GM23338 (cell line): ENCODE results near the gene GBE1. TPM values are rescaled to one million over a fixed set of nuclear protein-coding genes. Genes with fewer than 3 reads are reported as not detected.

ENCODE experiments used
- ATAC-seq: fragments of 200-7000 bp; cut with Tn5 transposase; 3 replicates; pipeline ENCODE4 v1.9.1; 2020
- DNase-seq: peaks from one replicate; pipeline ENCODE4 v3.0.0-alpha.2; 2015; ENCODE audit warnings: low spot score
- H2AFZ ChIP-seq: fragments of 200-600 bp; sonication (generic); 2 replicates; pipeline ENCODE4 v1.8.0; 2016; ENCODE audit warnings: antibody characterized with exemption, mild to moderate bottlenecking, moderate library complexity
- H3F3A ChIP-seq: fragments of 200-600 bp; sonication (generic); replicated peaks from 2 replicates; pipeline ENCODE4 v1.8.0; 2017; ENCODE audit warnings: antibody characterized with exemption, mixed run types, low read depth
- H3K27ac ChIP-seq: fragments of 200-600 bp; sonication (generic); 2 replicates; pipeline ENCODE4 v1.6.1; 2016; ENCODE audit warnings: low read depth
- H3K27me3 ChIP-seq: fragments of 200-600 bp; sonication (generic); 2 replicates; pipeline ENCODE4 v1.8.0; 2016; ENCODE audit warnings: mild to moderate bottlenecking, mixed run types, moderate library complexity; ENCODE audit not compliant: insufficient read depth
- H3K36me3 ChIP-seq: fragments of 200-600 bp; sonication (generic); 2 replicates; pipeline ENCODE4 v1.8.0; 2016; ENCODE audit warnings: mild to moderate bottlenecking; ENCODE audit not compliant: insufficient read depth
- H3K4me1 ChIP-seq: fragments of 200-600 bp; sonication (generic); 2 replicates; pipeline ENCODE4 v1.8.0; 2016; ENCODE audit warnings: mild to moderate bottlenecking, moderate library complexity; ENCODE audit not compliant: insufficient read depth
- H3K4me2 ChIP-seq: fragments of 200-600 bp; sonication (generic); 2 replicates; pipeline ENCODE4 v1.7.1; 2017; ENCODE audit warnings: mixed run types
- H3K4me3 ChIP-seq: fragments of 200-600 bp; sonication (generic); 2 replicates; pipeline ENCODE4 v1.6.1; 2016; ENCODE audit warnings: mixed run types
- H3K79me2 ChIP-seq: fragments of 200-600 bp; sonication (generic); replicated peaks from 2 replicates; pipeline ENCODE4 v1.8.0; 2017; ENCODE audit warnings: mild to moderate bottlenecking; ENCODE audit not compliant: insufficient read depth
- H3K9me2 ChIP-seq: fragments of 200-600 bp; sonication (generic); 2 replicates; pipeline ENCODE4 v1.8.0; 2017; ENCODE audit not compliant: insufficient read depth
- H4K20me1 ChIP-seq: fragments of 200-600 bp; sonication (generic); replicated peaks from 2 replicates; pipeline ENCODE4 v1.8.0; 2017; ENCODE audit warnings: mild to moderate bottlenecking; ENCODE audit not compliant: insufficient read depth
- H3K27ac Mint-ChIP-seq: 2 replicates; pipeline ENCODE4 v1.8.0; 2020; ENCODE audit warnings: inconsistent platforms, mild to moderate bottlenecking, moderate library complexity, mixed read lengths
- H3K27me3 Mint-ChIP-seq: 3 replicates; pipeline ENCODE4 v1.8.0; 2022; ENCODE audit warnings: low read depth, mild to moderate bottlenecking, moderate library complexity, mixed read lengths, inconsistent platforms; ENCODE audit not compliant: insufficient read depth, poor library complexity
- H3K36me3 Mint-ChIP-seq: 3 replicates; pipeline ENCODE4 v1.8.0; 2021; ENCODE audit warnings: low read depth, mild to moderate bottlenecking, inconsistent platforms, moderate library complexity, mixed read lengths
- H3K4me1 Mint-ChIP-seq: 3 replicates; pipeline ENCODE4 v1.8.0; 2020; ENCODE audit warnings: mild to moderate bottlenecking, inconsistent platforms, mixed read lengths
- H3K4me3 Mint-ChIP-seq: 3 replicates; pipeline ENCODE4 v1.8.0; 2021; ENCODE audit warnings: moderate library complexity, mild to moderate bottlenecking, inconsistent platforms, mixed read lengths
- H3K9me3 Mint-ChIP-seq: 3 replicates; pipeline ENCODE4 v1.8.0; 2020; ENCODE audit warnings: moderate library complexity, mild to moderate bottlenecking, inconsistent platforms, mixed read lengths
- ETS1 ChIP-seq: IDR thresholded peaks from 2 replicates; pipeline ENCODE4 v1.6.1; 2016; ENCODE audit warnings: antibody characterized with exemption
- JUNB ChIP-seq: IDR thresholded peaks from one replicate; pipeline ENCODE4 v1.6.1; 2016; ENCODE audit warnings: antibody characterized with exemption; ENCODE audit not compliant: unreplicated experiment
- POLR2AphosphoS5 ChIP-seq: IDR thresholded peaks from 2 replicates; pipeline ENCODE4 v1.6.1; 2016; ENCODE audit warnings: antibody characterized with exemption, low read depth
- STAT1 ChIP-seq: IDR thresholded peaks from one replicate; pipeline ENCODE4 v1.6.1; 2016; ENCODE audit warnings: antibody characterized with exemption; ENCODE audit not compliant: unreplicated experiment
- ZNF114 ChIP-seq: fragments of 250-450 bp; sonication (Bioruptor Pico); IDR thresholded peaks from 2 replicates; pipeline ENCODE4 v1.5.0; 2020; ENCODE audit warnings: mild to moderate bottlenecking, moderate library complexity
- ZNF331 ChIP-seq: fragments of 250-450 bp; sonication (Bioruptor Pico); IDR thresholded peaks from 2 replicates; pipeline ENCODE4 v1.5.0; 2020; ENCODE audit warnings: low read depth, mild to moderate bottlenecking, moderate library complexity
- polyA plus RNA-seq: library from polyadenylated mRNA; unstranded; fragments of >200 nt; fragmentation: Nextera tagmentation; extraction: Ambion mirVana; gene quantifications from 2 replicates; pipeline ENCODE4 v1.2.1, GENCODE V29; 2016
- total RNA-seq: library from RNA; depleted of rRNA; stranded (reverse); fragments of >200 nt; shearing (Covaris generic); gene quantifications from 2 replicates; pipeline ENCODE4 v1.2.3, GENCODE V29; 2014
- TF ChIP-seq, protein P1 (sequence below), 2 experiments: fragments of 200-600 bp in 1 of 2; sonication (generic) in 1 of 2; conservative IDR thresholded peaks; 2 replicates each; pipeline versions ENCODE4 v1.5.1 to v1.6.1; 2016 to 2017; ENCODE audit warnings: antibody characterized with exemption in 2 of 2, low read depth in 2 of 2, mild to moderate bottlenecking in 2 of 2, moderate library complexity in 1 of 2
- TF ChIP-seq, protein P2 (sequence below): IDR thresholded peaks from one replicate; pipeline ENCODE4 v1.6.1; 2018; ENCODE audit warnings: antibody characterized with exemption; ENCODE audit not compliant: unreplicated experiment
- TF ChIP-seq, protein P3 (sequence below): fragments of 250-450 bp; sonication (Bioruptor Pico); IDR thresholded peaks from 2 replicates; pipeline ENCODE4 v1.5.0; 2020; ENCODE audit warnings: mild to moderate bottlenecking, moderate library complexity

Gene GBE1
- total and polyA plus RNA-seq, 2 experiments from 2014 or later, result 6.4 to 12.2 TPM

DNA sequence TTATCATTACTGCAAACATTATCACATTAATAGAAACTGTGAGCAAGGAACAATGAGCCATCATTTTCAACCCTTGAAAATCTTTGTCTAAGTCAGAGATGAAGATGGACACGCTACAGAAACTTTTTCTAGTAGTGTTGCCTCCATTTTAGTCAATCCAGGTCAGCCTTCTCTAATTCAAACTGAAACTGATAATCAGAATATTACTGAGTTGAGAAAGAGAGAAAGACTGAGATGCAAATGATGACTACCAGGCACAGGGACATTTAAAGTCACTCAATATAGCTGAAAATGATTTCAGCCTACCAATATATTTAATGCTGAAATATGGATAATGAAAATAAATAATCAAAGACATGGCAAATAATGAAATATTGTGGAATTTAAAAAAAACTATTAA, 261.4 kb downstream of the GBE1 start:
- Mint-ChIP-seq H3K27ac (no peak overlapping the region), H3K4me3 (no peak overlapping the region), H3K36me3 (no peaks in the 10 kb centered on the region), H3K9me3 (no peaks in the 10 kb centered on the region; the same call in 2 of the 3 replicates), H3K4me1 (no peaks in the 10 kb centered on the region), H3K27me3 (no peaks in the 10 kb centered on the region)
- no peaks in the 10 kb centered on the region for H3K27me3 ChIP-seq
- no peak overlapping the region for H2AFZ ChIP-seq
- no peaks in the 10 kb centered on the region for H3F3A ChIP-seq
- H3K9me2 ChIP-seq, result no peaks in the 10 kb centered on the region
- no peaks in the 10 kb centered on the region for H4K20me1 ChIP-seq
- H3K4me1 ChIP-seq, result no peaks in the 10 kb centered on the region
- H3K36me3 ChIP-seq, result no peaks in the 10 kb centered on the region
- H3K4me3 ChIP-seq, result no peak overlapping the region
- TF ChIP-seq ZNF331 (CRISPR knock-in tag) (no peak), ZNF114 (CRISPR knock-in tag) (no peak), JUNB (no peak), STAT1 (no peak)
- TF ChIP-seq, protein P1, sequence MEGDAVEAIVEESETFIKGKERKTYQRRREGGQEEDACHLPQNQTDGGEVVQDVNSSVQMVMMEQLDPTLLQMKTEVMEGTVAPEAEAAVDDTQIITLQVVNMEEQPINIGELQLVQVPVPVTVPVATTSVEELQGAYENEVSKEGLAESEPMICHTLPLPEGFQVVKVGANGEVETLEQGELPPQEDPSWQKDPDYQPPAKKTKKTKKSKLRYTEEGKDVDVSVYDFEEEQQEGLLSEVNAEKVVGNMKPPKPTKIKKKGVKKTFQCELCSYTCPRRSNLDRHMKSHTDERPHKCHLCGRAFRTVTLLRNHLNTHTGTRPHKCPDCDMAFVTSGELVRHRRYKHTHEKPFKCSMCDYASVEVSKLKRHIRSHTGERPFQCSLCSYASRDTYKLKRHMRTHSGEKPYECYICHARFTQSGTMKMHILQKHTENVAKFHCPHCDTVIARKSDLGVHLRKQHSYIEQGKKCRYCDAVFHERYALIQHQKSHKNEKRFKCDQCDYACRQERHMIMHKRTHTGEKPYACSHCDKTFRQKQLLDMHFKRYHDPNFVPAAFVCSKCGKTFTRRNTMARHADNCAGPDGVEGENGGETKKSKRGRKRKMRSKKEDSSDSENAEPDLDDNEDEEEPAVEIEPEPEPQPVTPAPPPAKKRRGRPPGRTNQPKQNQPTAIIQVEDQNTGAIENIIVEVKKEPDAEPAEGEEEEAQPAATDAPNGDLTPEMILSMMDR (conservative IDR thresholded peaks at IDR 0.05; ENCODE audit: low read depth in 2 of 2), result no peak
- H3K4me2 ChIP-seq, result no peak overlapping the region
- H3K27ac ChIP-seq, result no peak overlapping the region
- no peak for ATAC-seq
- no peaks in the 10 kb centered on the region for H3K79me2 ChIP-seq
- no peak for DNase-seq

DNA sequence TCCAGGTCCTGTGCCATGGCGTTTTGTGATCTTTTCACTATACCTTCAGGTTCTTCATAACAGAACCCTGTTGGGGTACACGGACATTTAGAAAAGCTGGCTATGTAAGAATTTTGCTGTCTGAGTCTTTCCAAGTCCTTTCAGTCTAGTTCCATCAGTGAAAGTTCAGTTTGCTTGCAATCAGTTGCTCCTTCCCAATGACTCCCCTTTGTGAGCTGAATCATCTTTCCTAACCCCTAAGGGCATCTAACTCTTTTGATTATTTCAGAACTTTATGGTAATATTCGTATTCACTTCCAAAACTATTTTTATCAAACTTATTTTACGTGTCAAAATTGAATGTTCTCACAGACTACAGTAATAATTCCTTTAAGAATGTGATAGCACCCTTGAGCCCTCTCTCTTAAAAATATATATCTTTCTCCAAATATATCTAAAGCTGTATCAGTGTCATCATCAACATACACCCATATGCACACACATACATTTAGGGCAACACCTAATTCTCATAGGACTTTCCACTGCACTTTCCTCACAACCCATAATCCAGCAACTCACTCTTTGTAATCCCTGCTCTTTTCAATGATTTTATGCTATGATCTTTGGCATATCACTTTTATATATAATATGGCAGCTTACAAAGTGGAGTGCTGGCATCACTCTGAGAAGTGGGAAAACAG, 263.7 kb downstream of the GBE1 start:
- H3K27ac ChIP-seq, result no peak overlapping the region
- no peaks in the 10 kb centered on the region for H3K36me3 Mint-ChIP-seq
- H3K4me1 Mint-ChIP-seq, result no peaks in the 10 kb centered on the region
- TF ChIP-seq ETS1, result no peak
- TF ChIP-seq POLR2AphosphoS5, result no peak
- no peak for TF ChIP-seq ZNF331 (CRISPR knock-in tag)
- TF ChIP-seq, protein P2, sequence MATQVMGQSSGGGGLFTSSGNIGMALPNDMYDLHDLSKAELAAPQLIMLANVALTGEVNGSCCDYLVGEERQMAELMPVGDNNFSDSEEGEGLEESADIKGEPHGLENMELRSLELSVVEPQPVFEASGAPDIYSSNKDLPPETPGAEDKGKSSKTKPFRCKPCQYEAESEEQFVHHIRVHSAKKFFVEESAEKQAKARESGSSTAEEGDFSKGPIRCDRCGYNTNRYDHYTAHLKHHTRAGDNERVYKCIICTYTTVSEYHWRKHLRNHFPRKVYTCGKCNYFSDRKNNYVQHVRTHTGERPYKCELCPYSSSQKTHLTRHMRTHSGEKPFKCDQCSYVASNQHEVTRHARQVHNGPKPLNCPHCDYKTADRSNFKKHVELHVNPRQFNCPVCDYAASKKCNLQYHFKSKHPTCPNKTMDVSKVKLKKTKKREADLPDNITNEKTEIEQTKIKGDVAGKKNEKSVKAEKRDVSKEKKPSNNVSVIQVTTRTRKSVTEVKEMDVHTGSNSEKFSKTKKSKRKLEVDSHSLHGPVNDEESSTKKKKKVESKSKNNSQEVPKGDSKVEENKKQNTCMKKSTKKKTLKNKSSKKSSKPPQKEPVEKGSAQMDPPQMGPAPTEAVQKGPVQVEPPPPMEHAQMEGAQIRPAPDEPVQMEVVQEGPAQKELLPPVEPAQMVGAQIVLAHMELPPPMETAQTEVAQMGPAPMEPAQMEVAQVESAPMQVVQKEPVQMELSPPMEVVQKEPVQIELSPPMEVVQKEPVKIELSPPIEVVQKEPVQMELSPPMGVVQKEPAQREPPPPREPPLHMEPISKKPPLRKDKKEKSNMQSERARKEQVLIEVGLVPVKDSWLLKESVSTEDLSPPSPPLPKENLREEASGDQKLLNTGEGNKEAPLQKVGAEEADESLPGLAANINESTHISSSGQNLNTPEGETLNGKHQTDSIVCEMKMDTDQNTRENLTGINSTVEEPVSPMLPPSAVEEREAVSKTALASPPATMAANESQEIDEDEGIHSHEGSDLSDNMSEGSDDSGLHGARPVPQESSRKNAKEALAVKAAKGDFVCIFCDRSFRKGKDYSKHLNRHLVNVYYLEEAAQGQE, result no peak
- TF ChIP-seq STAT1, result no peak
- TF ChIP-seq, protein P3, sequence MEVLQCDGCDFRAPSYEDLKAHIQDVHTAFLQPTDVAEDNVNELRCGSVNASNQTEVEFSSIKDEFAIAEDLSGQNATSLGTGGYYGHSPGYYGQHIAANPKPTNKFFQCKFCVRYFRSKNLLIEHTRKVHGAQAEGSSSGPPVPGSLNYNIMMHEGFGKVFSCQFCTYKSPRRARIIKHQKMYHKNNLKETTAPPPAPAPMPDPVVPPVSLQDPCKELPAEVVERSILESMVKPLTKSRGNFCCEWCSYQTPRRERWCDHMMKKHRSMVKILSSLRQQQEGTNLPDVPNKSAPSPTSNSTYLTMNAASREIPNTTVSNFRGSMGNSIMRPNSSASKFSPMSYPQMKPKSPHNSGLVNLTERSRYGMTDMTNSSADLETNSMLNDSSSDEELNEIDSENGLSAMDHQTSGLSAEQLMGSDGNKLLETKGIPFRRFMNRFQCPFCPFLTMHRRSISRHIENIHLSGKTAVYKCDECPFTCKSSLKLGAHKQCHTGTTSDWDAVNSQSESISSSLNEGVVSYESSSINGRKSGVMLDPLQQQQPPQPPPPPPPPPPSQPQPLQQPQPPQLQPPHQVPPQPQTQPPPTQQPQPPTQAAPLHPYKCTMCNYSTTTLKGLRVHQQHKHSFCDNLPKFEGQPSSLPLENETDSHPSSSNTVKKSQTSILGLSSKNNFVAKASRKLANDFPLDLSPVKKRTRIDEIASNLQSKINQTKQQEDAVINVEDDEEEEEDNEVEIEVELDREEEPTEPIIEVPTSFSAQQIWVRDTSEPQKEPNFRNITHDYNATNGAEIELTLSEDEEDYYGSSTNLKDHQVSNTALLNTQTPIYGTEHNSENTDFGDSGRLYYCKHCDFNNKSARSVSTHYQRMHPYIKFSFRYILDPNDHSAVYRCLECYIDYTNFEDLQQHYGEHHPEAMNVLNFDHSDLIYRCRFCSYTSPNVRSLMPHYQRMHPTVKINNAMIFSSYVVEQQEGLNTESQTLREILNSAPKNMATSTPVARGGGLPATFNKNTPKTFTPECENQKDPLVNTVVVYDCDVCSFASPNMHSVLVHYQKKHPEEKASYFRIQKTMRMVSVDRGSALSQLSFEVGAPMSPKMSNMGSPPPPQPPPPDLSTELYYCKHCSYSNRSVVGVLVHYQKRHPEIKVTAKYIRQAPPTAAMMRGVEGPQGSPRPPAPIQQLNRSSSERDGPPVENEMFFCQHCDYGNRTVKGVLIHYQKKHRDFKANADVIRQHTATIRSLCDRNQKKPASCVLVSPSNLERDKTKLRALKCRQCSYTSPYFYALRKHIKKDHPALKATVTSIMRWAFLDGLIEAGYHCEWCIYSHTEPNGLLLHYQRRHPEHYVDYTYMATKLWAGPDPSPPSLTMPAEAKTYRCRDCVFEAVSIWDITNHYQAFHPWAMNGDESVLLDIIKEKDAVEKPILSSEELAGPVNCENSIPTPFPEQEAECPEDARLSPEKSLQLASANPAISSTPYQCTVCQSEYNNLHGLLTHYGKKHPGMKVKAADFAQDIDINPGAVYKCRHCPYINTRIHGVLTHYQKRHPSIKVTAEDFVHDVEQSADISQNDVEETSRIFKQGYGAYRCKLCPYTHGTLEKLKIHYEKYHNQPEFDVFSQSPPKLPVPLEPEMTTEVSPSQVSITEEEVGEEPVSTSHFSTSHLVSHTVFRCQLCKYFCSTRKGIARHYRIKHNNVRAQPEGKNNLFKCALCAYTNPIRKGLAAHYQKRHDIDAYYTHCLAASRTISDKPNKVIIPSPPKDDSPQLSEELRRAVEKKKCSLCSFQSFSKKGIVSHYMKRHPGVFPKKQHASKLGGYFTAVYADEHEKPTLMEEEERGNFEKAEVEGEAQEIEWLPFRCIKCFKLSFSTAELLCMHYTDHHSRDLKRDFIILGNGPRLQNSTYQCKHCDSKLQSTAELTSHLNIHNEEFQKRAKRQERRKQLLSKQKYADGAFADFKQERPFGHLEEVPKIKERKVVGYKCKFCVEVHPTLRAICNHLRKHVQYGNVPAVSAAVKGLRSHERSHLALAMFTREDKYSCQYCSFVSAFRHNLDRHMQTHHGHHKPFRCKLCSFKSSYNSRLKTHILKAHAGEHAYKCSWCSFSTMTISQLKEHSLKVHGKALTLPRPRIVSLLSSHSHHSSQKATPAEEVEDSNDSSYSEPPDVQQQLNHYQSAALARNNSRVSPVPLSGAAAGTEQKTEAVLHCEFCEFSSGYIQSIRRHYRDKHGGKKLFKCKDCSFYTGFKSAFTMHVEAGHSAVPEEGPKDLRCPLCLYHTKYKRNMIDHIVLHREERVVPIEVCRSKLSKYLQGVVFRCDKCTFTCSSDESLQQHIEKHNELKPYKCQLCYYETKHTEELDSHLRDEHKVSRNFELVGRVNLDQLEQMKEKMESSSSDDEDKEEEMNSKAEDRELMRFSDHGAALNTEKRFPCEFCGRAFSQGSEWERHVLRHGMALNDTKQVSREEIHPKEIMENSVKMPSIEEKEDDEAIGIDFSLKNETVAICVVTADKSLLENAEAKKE (CRISPR knock-in tag), result no peak

More for the DNA sequence above, 263.7 kb downstream of the GBE1 start:
- H3K36me3 ChIP-seq, result no peaks in the 10 kb centered on the region
- no peaks in the 10 kb centered on the region for H3K27me3 Mint-ChIP-seq
- no peak overlapping the region for H3K27ac Mint-ChIP-seq
- H3K4me1 ChIP-seq, result no peaks in the 10 kb centered on the region
- no peaks in the 10 kb centered on the region for H3K27me3 ChIP-seq
- no peaks in the 10 kb centered on the region for H3K9me2 ChIP-seq
- no peak overlapping the region for H3K4me3 Mint-ChIP-seq
- H3K79me2 ChIP-seq, result no peaks in the 10 kb centered on the region
- no peak for DNase-seq
- H3K4me2 ChIP-seq, result no peak overlapping the region
- no peak overlapping the region for H2AFZ ChIP-seq
- no peaks in the 10 kb centered on the region; the same call in 2 of the 3 replicates for H3K9me3 Mint-ChIP-seq
- no peak for ATAC-seq
- no peak overlapping the region for H3K4me3 ChIP-seq
- no peaks in the 10 kb centered on the region for H3F3A ChIP-seq
- H4K20me1 ChIP-seq, result no peaks in the 10 kb centered on the region
